Body of pancreas (tissue), 4 donors: ENCODE data around the gene GTF2A1.

ENCODE experiments used
- CTCF ChIP-seq, 7 experiments: fragments of 450-650 bp in 4 of 7; fragments of 200-600 bp in 3 of 7; sonication (generic) in 3 of 7; IDR thresholded peaks; one replicate each; pipeline ENCODE4 v1.5.1; 2016 to 2019; ENCODE audit warnings: antibody characterized with exemption in 7 of 7
- POLR2A ChIP-seq, 3 donors: fragments of 450-650 bp; IDR thresholded peaks; one replicate each; pipeline ENCODE4 v1.6.1; 2016; ENCODE audit warnings: antibody characterized with exemption in 3 of 3, mild to moderate bottlenecking in 2 of 3

- TF ChIP-seq CTCF (IDR thresholded peaks at IDR 0.05) (no peak), POLR2A (IDR thresholded peaks at IDR 0.05) (no peak)
These were observed 54.6 kb downstream of the GTF2A1 start for GRCh38 chr14:81166121-81166520.
